Colonic mucosa (tissue), 4 donors: ENCODE results near the gene SEPTIN2. TPM values are rescaled to one million over a fixed set of nuclear protein-coding genes. Genes with fewer than 3 reads are reported as not detected.
"Not testable (repeated sequence)": the region's sequence is repeated elsewhere in the genome, so short reads cannot be mapped to it uniquely, and the experiment has no call there.

ENCODE experiments used
- DNase-seq: peaks from one replicate; pipeline ENCODE4 v3.0.0-alpha.2; 2020
- H3K27ac ChIP-seq: fragments of 200-600 bp; one replicate; pipeline ENCODE4 v1.8.0; 2021
- H3K27me3 ChIP-seq: fragments of 200-600 bp; one replicate; pipeline ENCODE4 v1.8.0; 2021
- H3K36me3 ChIP-seq: fragments of 200-600 bp; one replicate; pipeline ENCODE4 v1.8.0; 2021
- H3K4me1 ChIP-seq: fragments of 200-600 bp; one replicate; pipeline ENCODE4 v1.8.0; 2021; ENCODE audit warnings: mild to moderate bottlenecking
- H3K4me3 ChIP-seq: fragments of 200-600 bp; one replicate; pipeline ENCODE4 v1.8.0; 2021
- H3K9ac ChIP-seq, 2 donors: one replicate each; pipeline ENCODE4 v1.7.0; 2013; ENCODE audit warnings: control low read depth in 2 of 2, low read depth in 2 of 2, low read length in 2 of 2
- H3K9me3 ChIP-seq: fragments of 200-600 bp; one replicate; pipeline ENCODE4 v1.8.0; 2021
- CTCF ChIP-seq: fragments of 200-600 bp; IDR thresholded peaks from one replicate; pipeline ENCODE4 v1.8.0; 2022; ENCODE audit warnings: antibody characterized with exemption, mild to moderate bottlenecking
- intact Hi-C: fragments of 100-400 bp; cut with DNase I; formaldehyde crosslinking; loops from one replicate; pipeline ENCODE4 v1.14.1; 2022
- total RNA-seq, 2 donors: library from RNA; stranded (reverse); fragmentation: NEBNext Ultra II Directional in 1 of 2; extraction: Animal tissue kit (Norgen Biotek cat#: 25700) in 1 of 2; gene quantifications; one replicate each; pipeline ENCODE4 v1.2.1, GENCODE V29; 2021
- donor health status: healthy.
- donor health status: DM: no; HTN: no; CAD: no.
- donor health status: DM: no; HTN: no; CAD: no.

SEPTIN2 gene
- total RNA-seq, 2 donors from 2014 or later, result 196 to 244 TPM

GRCh38 chr2:241390301-241391206 lies 74.8 kb downstream of the SEPTIN2 start:
- Histone ChIP-seq H3K9ac (no peak overlapping the region), H3K4me3 (no peak overlapping the region), H3K27ac (no peak overlapping the region), H3K9me3 (no peaks in the 10 kb centered on the region), H3K36me3 (no peaks in the 10 kb centered on the region), H3K4me1 (no peaks in the 10 kb centered on the region), H3K27me3 (no peaks in the 10 kb centered on the region)
- no peak for DNase-seq
- intact Hi-C loops, result no loop called here
- no peak for TF ChIP-seq CTCF

- no peaks in the 10 kb centered on the region for H3K36me3 ChIP-seq
- intact Hi-C loops, result no loop called here
- no peak overlapping the region for H3K4me3 ChIP-seq
- DNase-seq, result peak; percentile 58
- no peak overlapping the region for H3K9ac ChIP-seq
- no peak overlapping the region for H3K27ac ChIP-seq
- no peaks in the 10 kb centered on the region for H3K9me3 ChIP-seq
- no peaks in the 10 kb centered on the region for H3K27me3 ChIP-seq
- H3K4me1 ChIP-seq, result no peaks in the 10 kb centered on the region
- TF ChIP-seq CTCF, result peak; percentile 21
Measured at GRCh38 chr2:241391892-241392665, 76.4 kb downstream of the SEPTIN2 start.

- H3K4me3 ChIP-seq, H3K27ac ChIP-seq, DNase-seq, H3K36me3 ChIP-seq, H3K27me3 ChIP-seq, intact Hi-C loops, H3K9ac ChIP-seq, H3K4me1 ChIP-seq, H3K9me3 ChIP-seq: not testable (repeated sequence)
Measured at GRCh38 chr2:241392753-241393152, 77.0 kb downstream of the SEPTIN2 start.

- no peak overlapping the region for H3K9ac ChIP-seq
- TF ChIP-seq CTCF, result no peak
- no peak overlapping the region for H3K4me3 ChIP-seq
- DNase-seq, result no peak
- no peaks in the 10 kb centered on the region for H3K36me3 ChIP-seq
- no peaks in the 10 kb centered on the region for H3K4me1 ChIP-seq
- intact Hi-C loops, result no loop called here
- no peaks in the 10 kb centered on the region for H3K27me3 ChIP-seq
- H3K27ac ChIP-seq, result no peak overlapping the region
- H3K9me3 ChIP-seq, result no peaks in the 10 kb centered on the region
Measured at GRCh38 chr2:241393524-241394196, 77.9 kb downstream of the SEPTIN2 start.

- H3K36me3 ChIP-seq, H3K4me1 ChIP-seq, H3K27ac ChIP-seq, H3K9ac ChIP-seq, H3K27me3 ChIP-seq, H3K9me3 ChIP-seq, DNase-seq, intact Hi-C loops, H3K4me3 ChIP-seq: not testable (repeated sequence)
Measured at GRCh38 chr2:241396809-241397208, 81.1 kb downstream of the SEPTIN2 start.
